Measurements from ENCODE around the gene BMP7.

DNA sequence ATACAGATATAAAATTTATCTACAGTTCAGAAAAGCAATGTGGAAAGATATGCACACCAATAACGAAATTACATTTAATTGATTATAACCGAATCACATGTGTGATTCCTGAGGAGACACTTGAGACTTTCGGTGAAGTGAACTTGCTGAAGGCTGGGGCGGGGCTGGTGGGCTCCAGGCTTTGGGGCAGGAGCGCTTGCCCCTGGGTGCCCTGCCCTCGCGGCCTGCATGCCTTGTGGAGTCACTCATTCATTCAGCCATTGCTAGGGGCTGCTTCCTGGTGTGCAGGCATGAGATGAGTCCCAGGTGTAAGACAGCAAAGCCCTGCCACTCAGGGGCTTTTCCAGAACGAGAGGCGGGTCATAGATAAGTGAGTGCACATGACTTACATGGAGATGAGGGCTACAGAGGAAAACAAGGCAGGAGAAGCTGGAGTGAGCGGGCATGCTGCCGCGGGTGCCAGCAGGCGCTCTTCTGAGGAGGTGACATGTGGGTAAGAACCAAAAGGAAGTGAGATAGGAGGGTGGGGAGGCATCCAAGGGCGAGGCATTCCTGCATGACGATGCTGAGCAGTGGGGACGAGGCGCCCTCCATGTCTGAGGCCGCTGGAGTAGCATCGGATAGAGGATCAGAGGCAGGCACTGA lies 88.7 kb downstream of the BMP7 start:
- TF ChIP-seq ZNF12 (CRISPR knock-in tag; IDR thresholded peaks at IDR 0.05) = no peak
- TF ChIP-seq CTCF (CRISPR knock-in tag; IDR thresholded peaks at IDR 0.05) = no peak
- no peak for TF ChIP-seq YY1 (IDR thresholded peaks at IDR 0.05; ENCODE audit: insufficient read depth, insufficient replicate concordance, low read depth, low read length)
- TF ChIP-seq CREB1 (IDR thresholded peaks at IDR 0.05) = no peak
- no peak for TF ChIP-seq CREB1 (CRISPR knock-in tag; IDR thresholded peaks at IDR 0.05)
- TF ChIP-seq, protein P1, sequence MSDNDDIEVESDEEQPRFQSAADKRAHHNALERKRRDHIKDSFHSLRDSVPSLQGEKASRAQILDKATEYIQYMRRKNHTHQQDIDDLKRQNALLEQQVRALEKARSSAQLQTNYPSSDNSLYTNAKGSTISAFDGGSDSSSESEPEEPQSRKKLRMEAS (IDR thresholded peaks at IDR 0.05) = no peak
